H1 (cell line): ENCODE results near the gene SLC12A6. TPM values are rescaled to one million over a fixed set of nuclear protein-coding genes. Genes with fewer than 3 reads are reported as not detected.

ENCODE experiments used
- CTCF ChIA-PET: fragments of 300-600 bp; sonication (Branson Sonifier 250); formaldehyde crosslinking; loops from one replicate; lab custom pipeline; 2021; ENCODE audit not compliant: partially characterized antibody; lab: Charles Lee
- POLR2A ChIA-PET: fragments of 300-600 bp; sonication (Branson Sonifier 250); formaldehyde crosslinking; loops from one replicate; lab custom pipeline; 2021; ENCODE audit warnings: inconsistent platforms; ENCODE audit not compliant: partially characterized antibody; lab: Charles Lee
- DNase-seq, 2 experiments: peaks; one replicate each; pipeline versions ENCODE4 v3.0.0 to v3.0.0-alpha.2; 2010 to 2022; ENCODE audit warnings: low spot score in 2 of 2, low read depth in 1 of 2, mixed read lengths in 1 of 2
- FAIRE-seq: peaks from 2 replicates; lab custom pipeline; 2011; peaks lifted over from hg19 to GRCh38; lab: Jason Lieb, UNC
- H2AFZ ChIP-seq: 2 replicates; pipeline ENCODE4 v1.8.1; 2012; ENCODE audit warnings: low read length, inconsistent platforms
- H2AK5ac ChIP-seq: 2 replicates; pipeline ENCODE4 v1.6.1; 2013; ENCODE audit warnings: low read depth, low read length
- H2BK120ac ChIP-seq: replicated peaks from 2 replicates; pipeline ENCODE3; 2013; ENCODE audit warnings: low read depth, low read length, inconsistent platforms
- H2BK12ac ChIP-seq: 2 replicates; pipeline ENCODE4 v1.6.1; 2013; ENCODE audit warnings: low read depth, low read length
- H2BK15ac ChIP-seq: 2 replicates; pipeline ENCODE4 v1.6.1; 2013; ENCODE audit warnings: low read length
- H2BK20ac ChIP-seq: 2 replicates; pipeline ENCODE4 v1.6.1; 2013; ENCODE audit warnings: low read length
- H2BK5ac ChIP-seq: 2 replicates; pipeline ENCODE4 v1.6.1; 2013; ENCODE audit warnings: low read depth, low read length
- H3K14ac ChIP-seq: 2 replicates; pipeline ENCODE4 v1.6.1; 2013; ENCODE audit warnings: inconsistent platforms; ENCODE audit not compliant: insufficient read length
- H3K18ac ChIP-seq: 2 replicates; pipeline ENCODE4 v1.6.1; 2013; ENCODE audit warnings: low read length; ENCODE audit errors: extremely low read depth
- H3K23ac ChIP-seq: 2 replicates; pipeline ENCODE4 v1.6.1; 2013; ENCODE audit warnings: inconsistent platforms; ENCODE audit not compliant: insufficient read length
- H3K23me2 ChIP-seq: 2 replicates; pipeline ENCODE4 v1.6.1; 2013; ENCODE audit warnings: low read depth, low read length
- H3K27ac ChIP-seq: 2 replicates; pipeline ENCODE4 v1.6.1; 2011; ENCODE audit warnings: low read depth, low read length, inconsistent platforms
- H3K27me3 ChIP-seq, 4 experiments: replicated peaks in 1 of 4; 1 replicate in 1 of 4; 2 replicates in 3 of 4; pipeline versions ENCODE4 v1.6.1 to v1.8.1; 2011 to 2013; ENCODE audit warnings: low read length in 3 of 4, mild to moderate bottlenecking in 3 of 4, inconsistent platforms in 2 of 4, mixed read lengths in 2 of 4, moderate library complexity in 1 of 4; ENCODE audit not compliant: control insufficient read depth in 3 of 4, insufficient read depth in 3 of 4; ENCODE audit errors: extremely low read depth in 1 of 4
- H3K36me3 ChIP-seq, 4 experiments: 2 replicates each; pipeline versions ENCODE4 v1.6.1 to v1.8.1; 2011 to 2013; ENCODE audit warnings: mild to moderate bottlenecking in 4 of 4, low read length in 3 of 4, moderate library complexity in 2 of 4, control low read depth in 1 of 4, inconsistent platforms in 1 of 4; ENCODE audit not compliant: insufficient read depth in 4 of 4, control insufficient read depth in 2 of 4
- H3K4ac ChIP-seq: replicated peaks from 2 replicates; pipeline ENCODE3; 2013; ENCODE audit warnings: low read length, low read depth, mixed read lengths, inconsistent platforms; ENCODE audit not compliant: insufficient read length
- H3K4me1 ChIP-seq, 4 experiments: replicated peaks in 1 of 4; 1 replicate in 1 of 4; 2 replicates in 3 of 4; pipeline versions ENCODE4 v1.6.1 to v1.8.1; 2011 to 2013; ENCODE audit warnings: low read length in 3 of 4, inconsistent platforms in 2 of 4, mixed read lengths in 1 of 4; ENCODE audit not compliant: insufficient read depth in 4 of 4, control insufficient read depth in 3 of 4
- H3K4me2 ChIP-seq, 2 experiments: 2 replicates each; pipeline versions ENCODE4 v1.6.1 to v1.8.1; 2011 to 2013; ENCODE audit warnings: low read depth in 2 of 2, low read length in 2 of 2, control low read depth in 1 of 2, inconsistent platforms in 1 of 2, mild to moderate bottlenecking in 1 of 2; ENCODE audit not compliant: insufficient read depth in 1 of 2
- H3K4me3 ChIP-seq, 4 experiments: fragments of 200-600, 300-600 bp in 1 of 4; sonication (generic), shearing (Covaris generic), sonication (Bioruptor Twin) in 1 of 4; 2 replicates each; pipeline versions ENCODE4 v1.5.1 to v1.8.1; 2011 to 2016; ENCODE audit warnings: low read length in 4 of 4, low read depth in 3 of 4, control low read depth in 2 of 4, inconsistent platforms in 2 of 4, mild to moderate bottlenecking in 2 of 4, mixed read lengths in 1 of 4, moderate library complexity in 1 of 4; ENCODE audit not compliant: insufficient read depth in 2 of 4; ENCODE audit errors: extremely low read depth in 1 of 4
- H3K56ac ChIP-seq: replicated peaks from 2 replicates; pipeline ENCODE3; 2013; ENCODE audit warnings: low read depth, mild to moderate bottlenecking, mixed read lengths, low read length, inconsistent platforms; ENCODE audit not compliant: insufficient read length
- H3K79me1 ChIP-seq: 2 replicates; pipeline ENCODE4 v1.6.1; 2013; ENCODE audit warnings: low read depth, low read length, control low read depth
- H3K79me2 ChIP-seq, 2 experiments: 2 replicates each; pipeline versions ENCODE4 v1.6.1 to v1.8.1; 2012 to 2013; ENCODE audit warnings: low read length in 2 of 2, mild to moderate bottlenecking in 2 of 2, inconsistent platforms in 1 of 2; ENCODE audit not compliant: insufficient read depth in 2 of 2, control insufficient read depth in 1 of 2
- H3K9ac ChIP-seq, 4 experiments: replicated peaks in 1 of 4; 1 replicate in 1 of 4; 2 replicates in 3 of 4; pipeline versions ENCODE4 v1.6.1 to v1.8.1; 2011 to 2013; ENCODE audit warnings: low read depth in 3 of 4, low read length in 3 of 4, control low read depth in 2 of 4, mild to moderate bottlenecking in 2 of 4, moderate library complexity in 2 of 4, inconsistent platforms in 1 of 4; ENCODE audit errors: extremely low read depth in 1 of 4
- H3K9me3 ChIP-seq, 2 experiments: 2 replicates each; pipeline versions ENCODE4 v1.6.1 to v1.8.1; 2012 to 2013; ENCODE audit warnings: mild to moderate bottlenecking in 2 of 2, moderate library complexity in 2 of 2, control low read depth in 1 of 2, inconsistent platforms in 1 of 2, low read depth in 1 of 2, low read length in 1 of 2, mixed read lengths in 1 of 2; ENCODE audit not compliant: insufficient read depth in 2 of 2
- H4K20me1 ChIP-seq, 2 experiments: replicated peaks in 1 of 2; 2 replicates each; pipeline versions ENCODE3 to v1.8.1; 2011 to 2013; ENCODE audit warnings: inconsistent platforms in 2 of 2, low read length in 2 of 2, mild to moderate bottlenecking in 1 of 2; ENCODE audit not compliant: insufficient read depth in 2 of 2, control insufficient read depth in 1 of 2
- H4K5ac ChIP-seq: 2 replicates; pipeline ENCODE4 v1.6.1; 2013; ENCODE audit warnings: low read length, low read depth, mixed read lengths, inconsistent platforms; ENCODE audit not compliant: insufficient read length
- H4K8ac ChIP-seq: 2 replicates; pipeline ENCODE4 v1.8.0; 2013; ENCODE audit warnings: mild to moderate bottlenecking, moderate library complexity, low read length, inconsistent platforms; ENCODE audit not compliant: insufficient read depth; ENCODE audit errors: extremely low read depth
- H4K91ac ChIP-seq: replicated peaks from 2 replicates; pipeline ENCODE3; 2013; ENCODE audit warnings: low read length, mixed read lengths, inconsistent platforms; ENCODE audit not compliant: insufficient read length
- ASH2L ChIP-seq: fragments of 200-600, 300-600 bp; sonication (generic); IDR thresholded peaks from one replicate; pipeline ENCODE4 v1.7.1; 2017; ENCODE audit warnings: low read length
- CTBP2 ChIP-seq: IDR thresholded peaks from 2 replicates; pipeline ENCODE4 v1.7.0; 2011; ENCODE audit warnings: borderline replicate concordance, mild to moderate bottlenecking, moderate library complexity, mixed read lengths, low read length; ENCODE audit not compliant: insufficient read depth, insufficient read length
- FOSL1 ChIP-seq: IDR thresholded peaks from 2 replicates; pipeline ENCODE4 v1.6.1; 2011; ENCODE audit warnings: mild to moderate bottlenecking, low read depth, low read length, moderate library complexity; ENCODE audit not compliant: insufficient read depth
- GABPA ChIP-seq: IDR thresholded peaks from 2 replicates; pipeline ENCODE4 v1.6.1; 2011; ENCODE audit warnings: mild to moderate bottlenecking, low read length, moderate library complexity, borderline replicate concordance; ENCODE audit not compliant: insufficient read depth
- KDM5A ChIP-seq: fragments of 200-600 bp; IDR thresholded peaks from 2 replicates; pipeline ENCODE4 v1.7.1; 2012; ENCODE audit warnings: mild to moderate bottlenecking, low read length, inconsistent platforms, mixed read lengths
- MAFK ChIP-seq: IDR thresholded peaks from 2 replicates; pipeline ENCODE4 v1.6.1; 2012; ENCODE audit warnings: low read depth, mild to moderate bottlenecking, improper control_type of control experiment, low read length
- MAX ChIP-seq: IDR thresholded peaks from 2 replicates; pipeline ENCODE4 v1.6.1; 2012; ENCODE audit warnings: inconsistent platforms
- POLR2AphosphoS5 ChIP-seq: IDR thresholded peaks from 2 replicates; pipeline ENCODE4 v1.6.1; 2011; ENCODE audit warnings: low read depth, low read length
- RBBP5 ChIP-seq: IDR thresholded peaks from 2 replicates; pipeline ENCODE4 v1.7.1; 2012; ENCODE audit warnings: low read depth, mild to moderate bottlenecking, inconsistent platforms, low read length, moderate library complexity, borderline replicate concordance
- SIN3A ChIP-seq, 2 experiments: IDR thresholded peaks in 1 of 2; conservative IDR thresholded peaks in 1 of 2; 2 replicates each; pipeline ENCODE4 v1.6.1; 2011 to 2012; ENCODE audit warnings: low read length in 2 of 2, improper control_type of control experiment in 1 of 2, low read depth in 1 of 2, mild to moderate bottlenecking in 1 of 2
- SRF ChIP-seq: IDR thresholded peaks from 2 replicates; pipeline ENCODE4 v1.6.1; 2011; ENCODE audit warnings: mild to moderate bottlenecking, low read depth, low read length, moderate library complexity
- TAF1 ChIP-seq: IDR thresholded peaks from 2 replicates; pipeline ENCODE4 v1.6.1; 2011; ENCODE audit warnings: mild to moderate bottlenecking, low read depth, low read length
- TAF7 ChIP-seq: optimal IDR thresholded peaks from 2 replicates; pipeline ENCODE3; 2011; ENCODE audit warnings: low read depth, mild to moderate bottlenecking, inconsistent platforms, low read length, moderate library complexity, borderline replicate concordance
- TEAD4 ChIP-seq: IDR thresholded peaks from 2 replicates; pipeline ENCODE4 v1.6.1; 2012; ENCODE audit warnings: low read depth, low read length, inconsistent platforms, mixed read lengths
- WGBS, 2 experiments: shearing (Covaris generic) in 1 of 2; methylation state at CpG; one replicate each; pipeline versions ENCODE4 v1.1.6 to v1.1.7; 2013 to 2015; ENCODE audit warnings: low lambda C conversion rate in 2 of 2, mixed read lengths in 2 of 2, inconsistent platforms in 1 of 2, low coverage in 1 of 2, missing lambda C conversion rate in 1 of 2; ENCODE audit not compliant: insufficient replicate concordance in 2 of 2, insufficient coverage in 1 of 2, insufficient read length in 1 of 2; ENCODE audit errors: extremely low coverage in 1 of 2, missing lambda C conversion rate in 1 of 2; 5-methylcytosine and 5-hydroxymethylcytosine counted together
- polyA plus RNA-seq, 7 experiments: library from polyadenylated mRNA; depleted of rRNA in 3 of 7; stranded (reverse) in 5 of 7; unstranded in 2 of 7; fragments of >200 nt in 5 of 7; fragments of 200-250 nt in 2 of 7; gene quantifications; 1 replicate in 5 of 7; 2 replicates in 1 of 7; 4 replicates in 1 of 7; pipeline versions ENCODE4 v1.2.1 to v1.2.3, GENCODE V29; 2011 to 2013; ENCODE audit warnings: missing spikeins in 2 of 7, mixed read lengths in 2 of 7
- total RNA-seq: library from RNA; stranded (reverse); fragmentation: NEBNext Ultra II Directional; extraction: Animal tissue kit (Norgen Biotek cat#: 25700); gene quantifications from 2 replicates; pipeline ENCODE4 v1.2.1, GENCODE V29; 2021

SLC12A6 gene
- total and polyA plus RNA-seq, 2 of the 8 experiments (the other 6 are each of a cell fraction or from before 2014, with no cell fraction given) = 9.2 to 11.1 TPM

- no peak overlapping the region for H2AFZ ChIP-seq
- H3K14ac ChIP-seq = no peak overlapping the region
- POLR2A ChIA-PET = no interaction called here
- no peaks in the 10 kb centered on the region for H3K79me2 ChIP-seq
- DNase-seq (no peak), FAIRE-seq (no peak)
- H3K23ac ChIP-seq = no peak overlapping the region
- H3K79me1 ChIP-seq = no peaks in the 10 kb centered on the region
- H3K27ac ChIP-seq = no peak overlapping the region
- H3K4me2 ChIP-seq = no peak overlapping the region
- no peaks in the 10 kb centered on the region for H3K9me3 ChIP-seq
- H3K23me2 ChIP-seq = no peaks in the 10 kb centered on the region
- no peak overlapping the region for H2BK15ac ChIP-seq
- no peaks in the 10 kb centered on the region for H3K27me3 ChIP-seq
- no peak overlapping the region for H3K18ac ChIP-seq
- no peak overlapping the region for H3K9ac ChIP-seq
- H3K36me3 ChIP-seq = no peaks in the 10 kb centered on the region
- H3K4me3 ChIP-seq = no peak overlapping the region
- no peak overlapping the region for H2AK5ac ChIP-seq
- no peak overlapping the region for H2BK20ac ChIP-seq
- H2BK12ac ChIP-seq = no peak overlapping the region
- 93% methylated on average over 9 of the region's 9 CpGs; no CpG with 5 or more reads in 1 of the 2 experiments for WGBS, 2 experiments
- H2BK5ac ChIP-seq = no peak overlapping the region
- no peak overlapping the region for H3K4ac ChIP-seq
- no peak overlapping the region for H4K5ac ChIP-seq
- no peaks in the 10 kb centered on the region for H4K20me1 ChIP-seq
- H3K56ac ChIP-seq = no peak overlapping the region
- H3K4me1 ChIP-seq = no peaks in the 10 kb centered on the region
- no peak overlapping the region for H4K91ac ChIP-seq
- H2BK120ac ChIP-seq = no peak overlapping the region
- CTCF ChIA-PET = interaction anchor here (1.0 to 1.6 kb wide), 2 partner anchors 10 to 50 kb away, joined by 3 to 5 read pairs; no protein-coding TSS in a partner anchor
- no peak overlapping the region for H4K8ac ChIP-seq
- TF ChIP-seq TAF7 (no peak), MAFK (no peak), CTBP2 (no peak), GABPA (no peak), SIN3A (conservative IDR thresholded peaks at IDR 0.05 in 1 of 2, IDR thresholded peaks at IDR 0.05 in 1 of 2; ENCODE audit: low read depth in 1 of 2, low read length in 2 of 2) (no peak), KDM5A (no peak), FOSL1 (no peak), RBBP5 (no peak), POLR2AphosphoS5 (no peak), MAX (no peak), TAF1 (no peak), SRF (no peak), TEAD4 (no peak), ASH2L (no peak)
Observed at GRCh38 chr15:34292621-34293020, 45.0 kb downstream of the SLC12A6 start.
